ENCODE measurements around the gene EP300.
"Not testable (repeated sequence)": the region's sequence is repeated elsewhere in the genome, so short reads cannot be mapped to it uniquely, and the experiment has no call there.

Gene EP300

GRCh38 chr22:41147722-41148121 lies 55.3 kb downstream of the EP300 start:
- DNase-seq (ENCODE audit: low read depth in 2 of 2): no peak

- DNase-seq (ENCODE audit: low read depth in 2 of 2): no peak
Observed at GRCh38 chr22:41152902-41153301, 60.5 kb downstream of the EP300 start.

GRCh38 chr22:41157083-41157482 lies 64.7 kb downstream of the EP300 start:
- DNase-seq (ENCODE audit: low read depth in 2 of 2): no peak

- DNase-seq (ENCODE audit: low read depth in 2 of 2): no peak
Observed at GRCh38 chr22:41169157-41169556, 76.8 kb downstream of the EP300 start.

GRCh38 chr22:41171996-41172395 lies 79.6 kb downstream of the EP300 start:
- DNase-seq (ENCODE audit: low read depth in 2 of 2): no peak

GRCh38 chr22:41175546-41175945 lies 83.2 kb downstream of the EP300 start:
- DNase-seq (ENCODE audit: low read depth in 2 of 2): no peak

GRCh38 chr22:41177040-41177621 lies 84.7 kb downstream of the EP300 start:
- no peak for DNase-seq (ENCODE audit: low read depth in 2 of 2)

- no peak for DNase-seq (ENCODE audit: low read depth in 2 of 2)
Observed at GRCh38 chr22:41177622-41178424, 85.4 kb downstream of the EP300 start.

GRCh38 chr22:41178425-41178975 lies 86.1 kb downstream of the EP300 start:
- DNase-seq (ENCODE audit: low read depth in 2 of 2): no peak

- DNase-seq (ENCODE audit: low read depth in 2 of 2): not testable (repeated sequence)
Observed at GRCh38 chr22:41180362-41180761, 88.0 kb downstream of the EP300 start.

- DNase-seq (ENCODE audit: low read depth in 2 of 2): no peak
Observed at GRCh38 chr22:41180926-41181325, 88.5 kb downstream of the EP300 start.

GRCh38 chr22:41181349-41182241 lies 89.2 kb downstream of the EP300 start:
- DNase-seq (ENCODE audit: low read depth in 2 of 2): no peak

- no peak for DNase-seq (ENCODE audit: low read depth in 2 of 2)
Observed at GRCh38 chr22:41184679-41185078, 92.3 kb downstream of the EP300 start.

GRCh38 chr22:41191467-41191866 lies 99.1 kb downstream of the EP300 start:
- DNase-seq (ENCODE audit: low read depth in 2 of 2): no peak

- DNase-seq (ENCODE audit: low read depth in 2 of 2): no peak
Observed at GRCh38 chr22:41193829-41194228, 101.4 kb downstream of the EP300 start.

- DNase-seq (ENCODE audit: low read depth in 2 of 2): peak; percentile 54 to 66
Observed at GRCh38 chr22:41197038-41197972, 104.9 kb downstream of the EP300 start.

- DNase-seq (ENCODE audit: low read depth in 2 of 2): peak in 1 of 2 donors; percentile 25
Observed at GRCh38 chr22:41198027-41198580, 105.7 kb downstream of the EP300 start.

- DNase-seq (ENCODE audit: low read depth in 2 of 2): no peak
Observed at GRCh38 chr22:41201141-41201540, 108.7 kb downstream of the EP300 start.

- DNase-seq (ENCODE audit: low read depth in 2 of 2): no peak
Observed at GRCh38 chr22:41203118-41203517, 110.7 kb downstream of the EP300 start.

- DNase-seq (ENCODE audit: low read depth in 2 of 2): no peak
Observed at GRCh38 chr22:41204066-41204465, 111.7 kb downstream of the EP300 start.

Data from stimulated activated CD8-positive, alpha-beta memory T cell treated with anti-CD3 and anti-CD28 coated beads, Interleukin-2, amount 100 ng/mL, for 1 hour (primary cell).